Loucy (cell line): Measurements from ENCODE around the gene CABP7.

Source experiments
- H2AFZ ChIP-seq: fragments of 200-600 bp; sonication (generic); 2 replicates; pipeline ENCODE4 v1.6.0; 2016; ENCODE audit warnings: antibody characterized with exemption, mild to moderate bottlenecking, low read length, moderate library complexity
- H3F3A ChIP-seq: fragments of 200-600 bp; 2 replicates; pipeline ENCODE4 v1.6.0; 2016; ENCODE audit warnings: antibody characterized with exemption, low read depth, mild to moderate bottlenecking
- H3K27me3 ChIP-seq: fragments of 200-600 bp; sonication (generic); 2 replicates; pipeline ENCODE4 v1.6.1; 2014; ENCODE audit warnings: low read length, mild to moderate bottlenecking; ENCODE audit not compliant: insufficient read depth, poor library complexity, severe bottlenecking
- H3K36me3 ChIP-seq: fragments of 200-600 bp; sonication (generic); 2 replicates; pipeline ENCODE4 v1.6.1; 2016; ENCODE audit warnings: low read length; ENCODE audit not compliant: insufficient read depth
- H3K4me1 ChIP-seq: fragments of 200-600 bp; sonication (generic); 2 replicates; pipeline ENCODE4 v1.5.1; 2014; ENCODE audit warnings: low read length, mild to moderate bottlenecking; ENCODE audit not compliant: insufficient read depth, poor library complexity, severe bottlenecking
- H3K4me2 ChIP-seq: fragments of 200-600 bp; sonication (generic); 2 replicates; pipeline ENCODE4 v1.6.0; 2014; ENCODE audit warnings: antibody characterized with exemption, low read length, low read depth, mild to moderate bottlenecking; ENCODE audit not compliant: poor library complexity, severe bottlenecking
- H3K4me3 ChIP-seq: fragments of 200-600 bp; sonication (generic); 2 replicates; pipeline ENCODE4 v1.5.1; 2014; ENCODE audit warnings: low read length, mild to moderate bottlenecking, mixed read lengths; ENCODE audit not compliant: poor library complexity, severe bottlenecking
- H3K79me2 ChIP-seq: fragments of 200-600 bp; sonication (generic); 2 replicates; pipeline ENCODE4 v1.6.1; 2014; ENCODE audit warnings: low read length; ENCODE audit not compliant: insufficient read depth
- H3K9ac ChIP-seq: fragments of 200-600 bp; sonication (generic); 2 replicates; pipeline ENCODE4 v1.6.0; 2014; ENCODE audit warnings: mild to moderate bottlenecking, low read depth, low read length, moderate library complexity; ENCODE audit not compliant: poor library complexity, severe bottlenecking
- H3K9me2 ChIP-seq: fragments of 200-600 bp; sonication (generic); replicated peaks from 2 replicates; pipeline ENCODE4 v1.6.1; 2016; ENCODE audit warnings: low read depth, low read length, mixed read lengths
- H3K9me3 ChIP-seq: fragments of 200-600 bp; sonication (generic); 2 replicates; pipeline ENCODE4 v1.6.1; 2014; ENCODE audit warnings: mild to moderate bottlenecking, antibody characterized with exemption, low read length, low read depth; ENCODE audit not compliant: insufficient read depth
- H4K20me1 ChIP-seq: fragments of 200-600 bp; sonication (generic); 2 replicates; pipeline ENCODE4 v1.6.0; 2014; ENCODE audit warnings: antibody characterized with exemption, low read length, mild to moderate bottlenecking; ENCODE audit not compliant: insufficient read depth, poor library complexity, severe bottlenecking
- EZH2phosphoT487 ChIP-seq: fragments of 200-600 bp; IDR thresholded peaks from 2 replicates; pipeline ENCODE4 v1.6.1; 2018; ENCODE audit warnings: antibody characterized with exemption, mild to moderate bottlenecking, moderate library complexity, borderline replicate concordance
- TF ChIP-seq, protein P1 (sequence below): fragments of 200-600 bp; sonication (generic); conservative IDR thresholded peaks from 2 replicates; pipeline ENCODE4 v1.5.1; 2014; ENCODE audit warnings: mild to moderate bottlenecking, antibody characterized with exemption, low read length

The CABP7 gene

DNA sequence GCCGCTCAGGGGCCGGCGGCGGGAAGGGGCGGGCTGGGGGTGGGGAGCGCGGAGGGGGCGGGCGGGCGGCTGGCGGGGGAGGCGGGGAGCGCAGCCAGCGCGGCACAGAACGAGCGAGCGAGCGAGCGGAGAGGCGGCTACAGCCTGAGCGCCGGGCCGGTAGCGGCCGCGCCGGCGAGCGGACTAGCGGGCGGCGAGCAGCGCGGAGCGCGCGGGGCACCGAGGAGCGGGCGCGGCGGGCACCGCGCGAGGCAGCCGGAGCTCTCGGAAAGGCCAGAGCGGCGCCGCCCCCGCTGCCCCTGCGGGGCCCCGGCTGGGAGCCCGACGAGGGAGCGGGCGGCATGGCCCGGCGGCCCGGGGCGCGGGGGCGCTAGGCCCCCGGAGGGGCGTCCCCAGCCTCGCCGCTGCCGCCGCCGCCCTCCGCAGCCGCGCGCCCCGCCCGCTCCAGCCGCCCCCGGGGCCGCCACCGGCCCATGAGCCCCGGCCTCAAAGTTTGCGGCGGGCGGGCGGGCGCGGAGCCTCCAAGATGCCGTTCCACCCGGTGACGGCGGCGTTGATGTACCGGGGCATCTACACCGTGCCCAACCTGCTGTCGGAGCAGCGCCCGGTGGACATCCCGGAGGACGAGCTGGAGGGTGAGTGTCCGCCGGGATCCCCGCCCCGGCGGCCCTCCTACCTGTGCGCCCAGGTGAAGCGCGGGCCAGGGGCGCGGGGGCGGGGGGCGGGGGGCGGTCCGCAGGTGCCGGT lies at the start of gene CABP7:
Gene CABP7, plus strand, starts transcription at position 105 of the 747 bp plus-strand sequence. Its CDS starts 422 bp downstream, at position 527.
- Histone ChIP-seq H4K20me1 (no peaks in the 10 kb centered on the region), H3K4me2 (no peak within 1 kb of the TSS), H2AFZ (no peak within 1 kb of the TSS), H3F3A (no peaks in the 10 kb centered on the region), H3K27me3 (no peaks in the 10 kb centered on the region), H3K4me3 (no peak within 1 kb of the TSS), H3K9ac (no peak within 1 kb of the TSS), H3K9me2 (no peaks in the 10 kb centered on the region), H3K9me3 (no peaks in the 10 kb centered on the region), H3K4me1 (no peaks in the 10 kb centered on the region), H3K79me2 (no peaks in the 10 kb centered on the region), H3K36me3 (no peaks in the 10 kb centered on the region)
- TF ChIP-seq, protein P1, sequence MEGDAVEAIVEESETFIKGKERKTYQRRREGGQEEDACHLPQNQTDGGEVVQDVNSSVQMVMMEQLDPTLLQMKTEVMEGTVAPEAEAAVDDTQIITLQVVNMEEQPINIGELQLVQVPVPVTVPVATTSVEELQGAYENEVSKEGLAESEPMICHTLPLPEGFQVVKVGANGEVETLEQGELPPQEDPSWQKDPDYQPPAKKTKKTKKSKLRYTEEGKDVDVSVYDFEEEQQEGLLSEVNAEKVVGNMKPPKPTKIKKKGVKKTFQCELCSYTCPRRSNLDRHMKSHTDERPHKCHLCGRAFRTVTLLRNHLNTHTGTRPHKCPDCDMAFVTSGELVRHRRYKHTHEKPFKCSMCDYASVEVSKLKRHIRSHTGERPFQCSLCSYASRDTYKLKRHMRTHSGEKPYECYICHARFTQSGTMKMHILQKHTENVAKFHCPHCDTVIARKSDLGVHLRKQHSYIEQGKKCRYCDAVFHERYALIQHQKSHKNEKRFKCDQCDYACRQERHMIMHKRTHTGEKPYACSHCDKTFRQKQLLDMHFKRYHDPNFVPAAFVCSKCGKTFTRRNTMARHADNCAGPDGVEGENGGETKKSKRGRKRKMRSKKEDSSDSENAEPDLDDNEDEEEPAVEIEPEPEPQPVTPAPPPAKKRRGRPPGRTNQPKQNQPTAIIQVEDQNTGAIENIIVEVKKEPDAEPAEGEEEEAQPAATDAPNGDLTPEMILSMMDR, result no peak
- TF ChIP-seq EZH2phosphoT487, result no peak

DNA sequence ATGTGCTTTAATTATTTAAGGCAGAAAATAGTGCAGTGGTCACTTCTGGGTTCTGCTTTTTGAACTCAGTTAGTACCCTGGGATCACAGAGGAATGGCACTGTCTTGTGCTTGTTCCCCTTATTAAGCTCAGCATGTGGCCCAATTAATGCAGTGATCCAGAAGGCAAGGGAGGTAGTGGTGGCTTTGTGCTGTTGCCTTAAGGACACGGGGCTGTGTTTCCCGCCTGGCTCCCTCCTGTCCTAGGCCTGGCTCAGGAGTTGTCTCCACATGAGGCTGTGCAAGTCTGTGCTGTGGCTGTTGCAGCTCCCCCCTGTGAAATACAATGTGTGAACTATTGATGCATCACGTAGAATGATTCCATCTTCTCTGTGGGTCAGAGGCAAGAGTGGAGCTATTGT lies 49.2 kb upstream of the CABP7 start:
- no peak overlapping the region for H3K9ac ChIP-seq
- no peak overlapping the region for H3K4me2 ChIP-seq

DNA sequence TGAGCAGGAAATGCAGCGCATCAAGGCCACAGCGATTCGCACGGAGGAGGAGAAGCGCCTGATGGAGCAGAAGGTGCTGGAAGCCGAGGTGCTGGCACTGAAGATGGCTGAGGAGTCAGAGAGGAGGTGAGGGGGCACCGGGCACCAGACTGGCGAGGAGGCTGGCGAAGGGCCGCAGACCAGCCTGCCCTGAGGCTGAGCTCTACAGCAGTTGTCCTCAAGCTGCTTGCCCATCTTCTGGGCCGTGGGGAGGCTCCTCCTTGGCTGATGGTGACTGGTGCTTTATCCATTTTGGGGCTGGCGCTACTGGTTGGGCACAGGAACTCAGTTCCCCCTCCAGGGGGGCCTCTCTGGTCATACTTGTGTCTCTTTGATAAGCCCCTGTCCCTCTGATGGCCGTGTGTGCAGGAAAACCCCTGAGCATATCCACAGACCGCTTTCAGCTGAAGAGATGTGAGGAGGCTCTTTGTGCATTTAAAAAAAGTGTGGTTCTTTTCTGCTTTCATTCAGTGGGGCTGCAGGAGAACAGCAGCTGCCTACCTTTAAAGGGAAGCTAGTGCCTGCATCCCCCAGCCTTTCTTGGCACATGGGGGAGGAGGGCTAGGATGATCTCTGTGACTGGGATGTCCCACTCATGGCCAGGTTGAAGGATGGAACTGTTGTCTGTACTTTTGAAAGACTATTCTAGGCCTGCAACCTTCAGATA lies 46.3 kb upstream of the CABP7 start:
- Histone ChIP-seq H3K27me3 (no peaks in the 10 kb centered on the region), H2AFZ (no peak overlapping the region), H3K4me1 (no peaks in the 10 kb centered on the region), H3K4me2 (no peak overlapping the region), H3K9me3 (no peaks in the 10 kb centered on the region), H3F3A (no peaks in the 10 kb centered on the region), H3K9me2 (no peaks in the 10 kb centered on the region), H4K20me1 (no peaks in the 10 kb centered on the region), H3K4me3 (no peak overlapping the region), H3K36me3 (peaks cover 75% of the 10 kb centered on the region; the same call in 1 of the 2 replicates), H3K79me2 (no peaks in the 10 kb centered on the region), H3K9ac (no peak overlapping the region)
- TF ChIP-seq EZH2phosphoT487, result no peak
- TF ChIP-seq, protein P1, result no peak

More for the DNA sequence above, 49.2 kb upstream of the CABP7 start:
- Histone ChIP-seq H3K4me1 (no peaks in the 10 kb centered on the region), H2AFZ (no peak overlapping the region), H3K79me2 (no peaks in the 10 kb centered on the region), H3K27me3 (no peaks in the 10 kb centered on the region), H3K36me3 (peaks cover 60% of the 10 kb centered on the region; the same call in 1 of the 2 replicates), H3K9me2 (no peaks in the 10 kb centered on the region), H4K20me1 (no peaks in the 10 kb centered on the region), H3K9me3 (no peaks in the 10 kb centered on the region), H3F3A (no peaks in the 10 kb centered on the region), H3K4me3 (no peak overlapping the region)
- TF ChIP-seq EZH2phosphoT487, result no peak
- TF ChIP-seq, protein P1, result no peak
